Pancreas (tissue), 10 donors: ENCODE measurements around the gene PPM1L. TPM values are rescaled to one million over a fixed set of nuclear protein-coding genes. Genes with fewer than 3 reads are reported as not detected.

Experiments
- ATAC-seq, 4 donors: fragments of 200-7000 bp; cut with Tn5 transposase; one replicate each; pipeline versions ENCODE4 v1.8.0 to v1.9.1; 2020; ENCODE audit warnings: mild to moderate bottlenecking in 4 of 4, moderate library complexity in 4 of 4
- DNase-seq, 6 donors: peaks; one replicate each; pipeline ENCODE4 v3.0.0-alpha.2; 2020
- FAIRE-seq: peaks from 2 replicates; lab custom pipeline; 2012; peaks lifted over from hg19 to GRCh38; lab: Jason Lieb, UNC
- H3K27ac ChIP-seq, 4 donors: fragments of 200-600 bp; sonication (generic); 1 replicate in 3 of 4; 2 replicates in 1 of 4; pipeline versions ENCODE4 v1.5.0 to v1.8.0; 2020
- H3K27me3 ChIP-seq, 4 donors: fragments of 200-600 bp; one replicate each; pipeline ENCODE4 v1.8.0; 2021
- H3K36me3 ChIP-seq, 3 donors: fragments of 200-600 bp; sonication (generic) in 1 of 3; one replicate each; pipeline versions ENCODE4 v1.5.0 to v1.8.0; 2020 to 2021
- H3K4me1 ChIP-seq, 3 donors: fragments of 200-600 bp; one replicate each; pipeline ENCODE4 v1.8.0; 2021
- H3K4me3 ChIP-seq, 4 donors: fragments of 200-600 bp; sonication (generic) in 2 of 4; one replicate each; pipeline versions ENCODE4 v1.5.0 to v1.8.0; 2020 to 2021
- H3K9me3 ChIP-seq, 4 donors: fragments of 200-600 bp; one replicate each; pipeline ENCODE4 v1.8.0; 2021
- WGBS, 2 donors: extraction: QIAGEN DNeasy Blood & Tissue Kit; methylation state at CpG; one replicate each; pipeline ENCODE4 v1.1.7; 2013; 5-methylcytosine and 5-hydroxymethylcytosine counted together
- intact Hi-C, 3 donors: fragments of 100-400 bp; cut with DNase I; formaldehyde crosslinking; loops; one replicate each; pipeline versions ENCODE4 v1.11.1 to v1.14.2; 2022
- polyA plus RNA-seq, 2 donors: library from polyadenylated mRNA; stranded (reverse); fragments of 200-250 nt; gene quantifications; one replicate each; pipeline ENCODE4 v1.2.3, GENCODE V29; 2013
- total RNA-seq, 6 donors: library from RNA; stranded (reverse); fragmentation: NEBNext Ultra II Directional in 4 of 6; extraction: Animal tissue kit (Norgen Biotek cat#: 25700) in 4 of 6; gene quantifications; one replicate each; pipeline versions ENCODE4 v1.2.1 to v1.2.4, GENCODE V29; 2021 to 2023
- TF ChIP-seq, protein P1 (sequence below), 4 donors: fragments of 200-600 bp; sonication (generic) in 3 of 4; IDR thresholded peaks; one replicate each; pipeline versions ENCODE4 v1.5.0 to v1.8.0; 2021; ENCODE audit warnings: antibody characterized with exemption in 4 of 4
- donor health status: healthy with polysubstance abuse.
- donor health status: DM: no; HTN: no; CAD: no; lungs with moderate emphysema.
- donor health status: DM: no; HTN: no; CAD: no.
- donor health status: control.
- donor health status: control.
- donor health status: Bipolar disorder and iron deficiency.
- donor health status: DM: yes; HTN: yes; CAD: no.
- donor health status: DM: no; HTN: no; CAD: no.
- donor health status: DM: no; HTN: no; CAD: no.
- donor health status: DM: yes; HTN: yes; CAD: no.

Gene PPM1L
- total and polyA plus RNA-seq, 8 donors = 2.3 to 12.3 (median 6.4) TPM

GRCh38 chr3:160753953-160754352, 2.1 kb upstream of the PPM1L start:
- H3K4me1 ChIP-seq = peaks cover 8 to 23% (median 11%) of the 10 kb centered on the region in 3 donors
- ATAC-seq (no peak), FAIRE-seq (no peak), DNase-seq (no peak)
- no peaks in the 10 kb centered on the region for H3K9me3 ChIP-seq
- H3K36me3 ChIP-seq = no peaks in the 10 kb centered on the region
- H3K27ac ChIP-seq = peak overlapping the region in 1 of 4 donors; percentile 95
- 26 to 29% methylated on average over 2 of the region's 2 CpGs for WGBS, 2 donors
- no peaks in the 10 kb centered on the region for H3K27me3 ChIP-seq
- intact Hi-C loops = no loop called here
- TF ChIP-seq, protein P1, sequence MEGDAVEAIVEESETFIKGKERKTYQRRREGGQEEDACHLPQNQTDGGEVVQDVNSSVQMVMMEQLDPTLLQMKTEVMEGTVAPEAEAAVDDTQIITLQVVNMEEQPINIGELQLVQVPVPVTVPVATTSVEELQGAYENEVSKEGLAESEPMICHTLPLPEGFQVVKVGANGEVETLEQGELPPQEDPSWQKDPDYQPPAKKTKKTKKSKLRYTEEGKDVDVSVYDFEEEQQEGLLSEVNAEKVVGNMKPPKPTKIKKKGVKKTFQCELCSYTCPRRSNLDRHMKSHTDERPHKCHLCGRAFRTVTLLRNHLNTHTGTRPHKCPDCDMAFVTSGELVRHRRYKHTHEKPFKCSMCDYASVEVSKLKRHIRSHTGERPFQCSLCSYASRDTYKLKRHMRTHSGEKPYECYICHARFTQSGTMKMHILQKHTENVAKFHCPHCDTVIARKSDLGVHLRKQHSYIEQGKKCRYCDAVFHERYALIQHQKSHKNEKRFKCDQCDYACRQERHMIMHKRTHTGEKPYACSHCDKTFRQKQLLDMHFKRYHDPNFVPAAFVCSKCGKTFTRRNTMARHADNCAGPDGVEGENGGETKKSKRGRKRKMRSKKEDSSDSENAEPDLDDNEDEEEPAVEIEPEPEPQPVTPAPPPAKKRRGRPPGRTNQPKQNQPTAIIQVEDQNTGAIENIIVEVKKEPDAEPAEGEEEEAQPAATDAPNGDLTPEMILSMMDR (IDR thresholded peaks at IDR 0.05) = no peak
- peak overlapping the region in 3 of 4 donors; percentile 63 to 90 (median 81) for H3K4me3 ChIP-seq

- Histone ChIP-seq H3K27me3 (no peaks in the 10 kb centered on the region), H3K4me1 (peaks cover 8 to 19% (median 9%) of the 10 kb centered on the region in 3 donors), H3K9me3 (no peaks in the 10 kb centered on the region), H3K27ac (peak overlapping the region; percentile 89 to 96 (median 94)), H3K36me3 (no peaks in the 10 kb centered on the region), H3K4me3 (peak overlapping the region; percentile 43 to 90 (median 72))
- ATAC-seq (peak; percentile 0 to 48 (median 26)), FAIRE-seq (no peak), DNase-seq (peak in 5 of 6 donors; percentile 13 to 74 (median 43))
- intact Hi-C loops = no loop called here
- TF ChIP-seq, protein P1 (IDR thresholded peaks at IDR 0.05) = no peak
- WGBS, 2 donors = 0% methylated on average over 27 of the region's 27 CpGs
These were observed 1.6 kb upstream of the PPM1L start for GRCh38 chr3:160754371-160754854.

GRCh38 chr3:160754855-160755747, 930 bp upstream of the PPM1L start:
- TF ChIP-seq, protein P1 (IDR thresholded peaks at IDR 0.05) = no peak
- FAIRE-seq = no peak
- no peaks in the 10 kb centered on the region for H3K27me3 ChIP-seq
- ATAC-seq = peak; percentile 88 to 93 (median 91)
- no peaks in the 10 kb centered on the region for H3K9me3 ChIP-seq
- WGBS, 2 donors = 1% methylated on average over 66 to 85 of the region's 85 CpGs
- peak overlapping the region; percentile 63 to 90 (median 80) for H3K4me3 ChIP-seq
- H3K27ac ChIP-seq = peak overlapping the region; percentile 89 to 96 (median 94)
- no peaks in the 10 kb centered on the region for H3K36me3 ChIP-seq
- H3K4me1 ChIP-seq = peaks cover 8 to 19% (median 9%) of the 10 kb centered on the region in 3 donors
- intact Hi-C loops = no loop called here
- DNase-seq = peak; percentile 94 to 96 (median 96)

- DNase-seq (peak in 4 of 6 donors; percentile 13 to 54 (median 38)), ATAC-seq (no peak), FAIRE-seq (no peak)
- Histone ChIP-seq H3K4me3 (peak overlapping the region in 2 of 4 donors; percentile 63 to 81), H3K27ac (no peak overlapping the region), H3K9me3 (no peaks in the 10 kb centered on the region), H3K27me3 (no peaks in the 10 kb centered on the region), H3K4me1 (peaks cover 8 to 19% (median 9%) of the 10 kb centered on the region in 3 donors), H3K36me3 (no peaks in the 10 kb centered on the region)
- TF ChIP-seq, protein P1 (IDR thresholded peaks at IDR 0.05) = no peak
- intact Hi-C loops = no loop called here
- 72 to 77% methylated on average over 20 of the region's 20 CpGs for WGBS, 2 donors
These were observed 1.4 kb downstream of the PPM1L start for GRCh38 chr3:160757233-160758106.
